Subcutaneous adipose tissue (tissue), 4 donors: ENCODE data around the gene TMEM63C. TPM values are rescaled to one million over a fixed set of nuclear protein-coding genes. Genes with fewer than 3 reads are reported as not detected.

Experiments
- CTCF ChIP-seq: fragments of 450-650 bp; IDR thresholded peaks from one replicate; pipeline ENCODE4 v1.5.1; 2016; ENCODE audit warnings: low read depth, mild to moderate bottlenecking, control low read depth, antibody characterized with exemption, moderate library complexity
- total RNA-seq, 4 donors: library from RNA; depleted of rRNA; stranded (reverse); fragments of >200 nt; gene quantifications; one replicate each; pipeline ENCODE4 v1.1.0, GENCODE V29; 2016

Gene TMEM63C
- total RNA-seq, 4 donors from 2014 or later = 0.17 TPM; not detected in 3

GRCh38 chr14:77217551-77217950 lies 36.0 kb downstream of the TMEM63C start:
- TF ChIP-seq CTCF = no peak

- no peak for TF ChIP-seq CTCF
These were observed 38.0 kb downstream of the TMEM63C start for GRCh38 chr14:77219591-77219990.

- TF ChIP-seq CTCF = no peak
These were observed 38.8 kb downstream of the TMEM63C start for GRCh38 chr14:77220246-77221017.

GRCh38 chr14:77221241-77221871 lies 39.8 kb downstream of the TMEM63C start:
- TF ChIP-seq CTCF = no peak

- TF ChIP-seq CTCF = no peak
These were observed 41.1 kb downstream of the TMEM63C start for GRCh38 chr14:77222546-77223225.

- TF ChIP-seq CTCF = no peak
These were observed 42.6 kb downstream of the TMEM63C start for GRCh38 chr14:77224212-77224611.

- no peak for TF ChIP-seq CTCF
These were observed 43.7 kb downstream of the TMEM63C start for GRCh38 chr14:77225254-77225653.
